KMS-11 (cell line): ENCODE measurements around the gene FAM167B.
"Not testable (repeated sequence)": the region's sequence is repeated elsewhere in the genome, so short reads cannot be mapped to it uniquely, and the experiment has no call there.

Experiments used
- H2AFZ ChIP-seq: fragments of 200-600 bp; sonication (generic); 2 replicates; pipeline ENCODE4 v1.6.1; 2016; ENCODE audit warnings: antibody characterized with exemption, mixed run types, low read depth
- H3K27ac ChIP-seq: fragments of 200-600 bp; sonication (generic); 2 replicates; pipeline ENCODE4 v1.6.1; 2016; ENCODE audit warnings: mild to moderate bottlenecking, mixed run types
- H3K27me3 ChIP-seq: fragments of 200-600 bp; sonication (generic); 2 replicates; pipeline ENCODE4 v1.6.1; 2017; ENCODE audit warnings: mild to moderate bottlenecking, low read depth, mixed run types, moderate library complexity; ENCODE audit not compliant: insufficient read depth
- H3K36me3 ChIP-seq: fragments of 200-600 bp; sonication (generic); 2 replicates; pipeline ENCODE4 v1.6.1; 2017; ENCODE audit warnings: mild to moderate bottlenecking, mixed run types; ENCODE audit not compliant: insufficient read depth
- H3K4me1 ChIP-seq: fragments of 200-600 bp; sonication (generic); 2 replicates; pipeline ENCODE4 v1.6.1; 2016; ENCODE audit warnings: mild to moderate bottlenecking, low read depth, mixed run types; ENCODE audit not compliant: poor library complexity, severe bottlenecking
- H3K4me2 ChIP-seq: fragments of 200-600 bp; sonication (generic); 2 replicates; pipeline ENCODE4 v1.7.0; 2016; ENCODE audit warnings: mild to moderate bottlenecking, mixed run types
- H3K4me3 ChIP-seq: fragments of 200-600 bp; sonication (generic); IDR thresholded peaks from 2 replicates; pipeline ENCODE4 v1.6.1; 2017; ENCODE audit warnings: low read depth, low read length, mixed read lengths; ENCODE audit not compliant: insufficient read depth
- H3K79me2 ChIP-seq: fragments of 200-600 bp; sonication (generic); 2 replicates; pipeline ENCODE4 v1.6.1; 2016; ENCODE audit warnings: low read depth, mixed run types; ENCODE audit not compliant: insufficient read depth
- H3K9ac ChIP-seq: fragments of 200-600 bp; sonication (generic); 2 replicates; pipeline ENCODE4 v1.6.1; 2016; ENCODE audit warnings: mild to moderate bottlenecking, mixed run types
- H4K20me1 ChIP-seq: fragments of 200-600 bp; sonication (generic); 2 replicates; pipeline ENCODE4 v1.6.1; 2016; ENCODE audit warnings: mild to moderate bottlenecking, mixed run types; ENCODE audit not compliant: insufficient read depth
- CTCF ChIP-seq: fragments of 200-600 bp; sonication (generic); conservative IDR thresholded peaks from 2 replicates; pipeline ENCODE4 v1.6.1; 2017; ENCODE audit warnings: low read depth, mild to moderate bottlenecking, antibody characterized with exemption, low read length, moderate library complexity, mixed read lengths

FAM167B gene

GRCh38 chr1:32273391-32274208, 26.6 kb downstream of the FAM167B start:
- Histone ChIP-seq H3K4me3 (no peak overlapping the region), H3K36me3 (no peaks in the 10 kb centered on the region), H2AFZ (no peak overlapping the region), H3K4me1 (peaks cover 5% of the 10 kb centered on the region), H3K4me2 (no peak overlapping the region), H3K9ac (no peak overlapping the region), H3K27me3 (no peaks in the 10 kb centered on the region), H4K20me1 (no peaks in the 10 kb centered on the region), H3K27ac (no peak overlapping the region), H3K79me2 (no peaks in the 10 kb centered on the region)
- no peak for TF ChIP-seq CTCF

GRCh38 chr1:32274646-32275340, 27.8 kb downstream of the FAM167B start:
- Histone ChIP-seq H3K9ac (no peak overlapping the region), H3K36me3 (no peaks in the 10 kb centered on the region)

GRCh38 chr1:32275424-32275823, 28.4 kb downstream of the FAM167B start:
- Histone ChIP-seq H3K79me2 (no peaks in the 10 kb centered on the region), H2AFZ (no peak overlapping the region), H3K27me3 (no peaks in the 10 kb centered on the region), H3K4me1 (peaks cover 5% of the 10 kb centered on the region), H3K4me2 (no peak overlapping the region), H3K27ac (no peak overlapping the region), H4K20me1 (no peaks in the 10 kb centered on the region), H3K36me3 (no peaks in the 10 kb centered on the region), H3K9ac (no peak overlapping the region), H3K4me3 (no peak overlapping the region)
- TF ChIP-seq CTCF, result no peak

More at GRCh38 chr1:32274646-32275340, 27.8 kb downstream of the FAM167B start:
- peaks cover 5% of the 10 kb centered on the region for H3K4me1 ChIP-seq
- TF ChIP-seq CTCF, result no peak
- no peaks in the 10 kb centered on the region for H3K79me2 ChIP-seq
- H4K20me1 ChIP-seq, result no peaks in the 10 kb centered on the region
- no peaks in the 10 kb centered on the region for H3K27me3 ChIP-seq
- H3K4me2 ChIP-seq, result no peak overlapping the region
- H3K27ac ChIP-seq, result no peak overlapping the region
- H2AFZ ChIP-seq, result no peak overlapping the region
- H3K4me3 ChIP-seq, result no peak overlapping the region

GRCh38 chr1:32276032-32276782, 29.2 kb downstream of the FAM167B start:
- no peaks in the 10 kb centered on the region for H3K79me2 ChIP-seq
- H2AFZ ChIP-seq, result no peak overlapping the region
- H3K9ac ChIP-seq, result no peak overlapping the region
- no peak overlapping the region for H3K4me3 ChIP-seq
- no peak overlapping the region for H3K27ac ChIP-seq
- H3K4me2 ChIP-seq, result no peak overlapping the region
- no peaks in the 10 kb centered on the region for H4K20me1 ChIP-seq
- H3K4me1 ChIP-seq, result peaks cover 5% of the 10 kb centered on the region
- TF ChIP-seq CTCF, result no peak
- no peaks in the 10 kb centered on the region for H3K36me3 ChIP-seq
- H3K27me3 ChIP-seq, result no peaks in the 10 kb centered on the region

- H3K9ac ChIP-seq, H3K79me2 ChIP-seq, H3K27ac ChIP-seq, H3K4me2 ChIP-seq, H3K36me3 ChIP-seq, H3K4me1 ChIP-seq, H2AFZ ChIP-seq, H4K20me1 ChIP-seq, H3K27me3 ChIP-seq, H3K4me3 ChIP-seq: not testable (repeated sequence)
Observed at GRCh38 chr1:32284777-32285176, 37.8 kb downstream of the FAM167B start.
